ENCODE results near the gene FKBP3. TPM values are rescaled to one million over a fixed set of nuclear protein-coding genes. Genes with fewer than 3 reads are reported as not detected.

Gene FKBP3
- total RNA-seq, 1 donor from 2014 or later, result 125 TPM

DNA sequence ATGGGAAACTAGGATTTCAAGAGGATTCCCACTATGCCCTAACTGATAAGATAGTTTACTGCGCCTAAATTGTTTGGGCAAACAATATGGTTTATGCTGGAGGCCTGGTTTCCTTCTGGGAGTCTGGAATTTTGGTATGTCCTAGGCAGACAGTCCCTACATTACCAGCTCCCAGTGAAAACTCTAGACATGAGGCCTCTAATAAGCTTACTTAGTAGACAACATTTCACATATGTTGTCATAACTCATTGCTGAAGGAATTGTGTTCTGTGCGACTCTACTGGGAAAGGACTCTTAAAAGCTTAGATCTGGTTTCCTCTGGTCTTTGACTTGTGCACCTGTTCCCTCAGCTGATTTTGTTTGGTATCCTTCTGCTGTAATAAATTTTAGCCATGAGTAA is 68.3 kb downstream of the FKBP3 start:
- H3K27ac Mint-ChIP-seq, result no peak overlapping the region
- H3K27me3 Mint-ChIP-seq, result no peaks in the 10 kb centered on the region
- H3K4me1 Mint-ChIP-seq (ENCODE audit: low read depth), result no peaks in the 10 kb centered on the region
- no peaks in the 10 kb centered on the region for H3K9me3 Mint-ChIP-seq (ENCODE audit: low read depth)
- H3K36me3 Mint-ChIP-seq (ENCODE audit: insufficient read depth), result peaks cover 11% of the 10 kb centered on the region
- DNase-seq (ENCODE audit: low spot score, unreplicated experiment), result no peak
- TF ChIP-seq CTCF (IDR thresholded peaks at IDR 0.05; ENCODE audit: unreplicated experiment), result no peak
- H3K4me3 Mint-ChIP-seq (ENCODE audit: low read depth), result no peak overlapping the region

Other genes with a start within 250 kb of the FKBP3 start
- gene KLHL28, start 172.5 kb downstream of the FKBP3 start, total RNA-seq, result 17.9 and 19.5 TPM in 2 replicates
- 25.0 and 28.5 TPM in 2 replicates for gene TOGARAM1, start 172.3 kb downstream of the FKBP3 start, total RNA-seq
- 66.8 and 78.0 TPM in 2 replicates for gene PRPF39, start 50.4 kb downstream of the FKBP3 start, total RNA-seq
- 11.1 and 11.6 TPM in 2 replicates for gene FANCM, start 1.4 kb upstream of the FKBP3 start, total RNA-seq
- gene MIS18BP1, start 118.7 kb upstream of the FKBP3 start, total RNA-seq, result 39.7 and 40.4 TPM in 2 replicates

Data from progenitor cell of endocrine pancreas (in vitro differentiated cells).